Activated CD4-positive, alpha-beta T cell treated with anti-CD3 and anti-CD28 coated beads, Interleukin-2, amount 50 U/mL, for 16 hours (primary cell): ENCODE measurements around the gene PRRC2B.
A peak's percentile ranks its signal among the peaks of the same experiment; 100 is the strongest.

Experiments used
- DNase-seq: peaks from one replicate; pipeline ENCODE4 v3.0.0-alpha.2; 2020

Gene PRRC2B

GRCh38 chr9:131473891-131474290, 80.0 kb downstream of the PRRC2B start:
- DNase-seq: no peak

GRCh38 chr9:131474711-131475110, 80.8 kb downstream of the PRRC2B start:
- no peak for DNase-seq

- DNase-seq: no peak
Observed at GRCh38 chr9:131475111-131475955, 81.4 kb downstream of the PRRC2B start.

GRCh38 chr9:131475956-131476776, 82.3 kb downstream of the PRRC2B start:
- no peak for DNase-seq

- DNase-seq: no peak
Observed at GRCh38 chr9:131476777-131477345, 83.0 kb downstream of the PRRC2B start.

- DNase-seq: no peak
Observed at GRCh38 chr9:131477367-131477766, 83.5 kb downstream of the PRRC2B start.

- no peak for DNase-seq
Observed at GRCh38 chr9:131477816-131478419, 84.0 kb downstream of the PRRC2B start.

GRCh38 chr9:131478421-131478868, 84.6 kb downstream of the PRRC2B start:
- peak; percentile 43 for DNase-seq

GRCh38 chr9:131478911-131479310, 85.0 kb downstream of the PRRC2B start:
- DNase-seq: no peak

- DNase-seq: peak; percentile 12
Observed at GRCh38 chr9:131480258-131480657, 86.4 kb downstream of the PRRC2B start.

GRCh38 chr9:131481441-131482342, 87.8 kb downstream of the PRRC2B start:
- DNase-seq: no peak

GRCh38 chr9:131482343-131483006, 88.6 kb downstream of the PRRC2B start:
- no peak for DNase-seq

- no peak for DNase-seq
Observed at GRCh38 chr9:131483319-131484050, 89.6 kb downstream of the PRRC2B start.

- no peak for DNase-seq
Observed at GRCh38 chr9:131484051-131484445, 90.2 kb downstream of the PRRC2B start.

- DNase-seq: no peak
Observed at GRCh38 chr9:131484560-131485185, 90.8 kb downstream of the PRRC2B start.

GRCh38 chr9:131485206-131485605, 91.3 kb downstream of the PRRC2B start:
- DNase-seq: no peak

GRCh38 chr9:131485728-131486422, 92.0 kb downstream of the PRRC2B start:
- no peak for DNase-seq

GRCh38 chr9:131487001-131487400, 93.1 kb downstream of the PRRC2B start:
- DNase-seq: no peak

GRCh38 chr9:131487621-131488031, 93.7 kb downstream of the PRRC2B start:
- no peak for DNase-seq

- DNase-seq: no peak
Observed at GRCh38 chr9:131490514-131490913, 96.6 kb downstream of the PRRC2B start.
